Measurements from ENCODE around the gene DUSP6.
A peak's percentile ranks its signal among the peaks of the same experiment; 100 is the strongest.

DUSP6 gene

GRCh38 chr12:89389755-89390661 lies 37.7 kb upstream of the DUSP6 start:
- Histone ChIP-seq H2BK15ac (ENCODE audit: low read length) (no peak overlapping the region), H3K27me3 (ENCODE audit: control insufficient read depth in 3 of 3, insufficient read depth in 3 of 3, low read depth in 1 of 3, low read length in 3 of 3) (no peaks in the 10 kb centered on the region), H3K4me3 (ENCODE audit: low read length in 2 of 2) (no peak overlapping the region), H2BK120ac (ENCODE audit: low read depth, low read length) (no peak overlapping the region), H3K9ac (ENCODE audit: low read depth, low read length, poor library complexity) (no peak overlapping the region), H3K18ac (ENCODE audit: low read length) (no peak overlapping the region), H2BK12ac (ENCODE audit: low read length) (no peak overlapping the region), H3K9me3 (replicated peaks in 1 of 2; ENCODE audit: control insufficient read depth in 2 of 2, insufficient read depth in 1 of 2, low read depth in 1 of 2, low read length in 2 of 2) (no peaks in the 10 kb centered on the region), H4K8ac (ENCODE audit: low read depth, low read length) (no peak overlapping the region), H3K4ac (ENCODE audit: low read length) (no peak overlapping the region), H3K27ac (replicated peaks; ENCODE audit: low read length) (no peak overlapping the region), H3K36me3 (replicated peaks in 1 of 2; ENCODE audit: control insufficient read depth in 2 of 2, insufficient read depth in 2 of 2, low read length in 2 of 2) (no peaks in the 10 kb centered on the region), H3K4me1 (ENCODE audit: control insufficient read depth in 2 of 2, insufficient read depth in 1 of 2, low read depth in 1 of 2, low read length in 2 of 2) (peaks cover 1 to 15% of the 10 kb centered on the region in 2 donors), H3K79me1 (ENCODE audit: low read depth, low read length) (no peaks in the 10 kb centered on the region), H2BK5ac (ENCODE audit: low read length) (no peak overlapping the region), H3K4me2 (ENCODE audit: insufficient read depth, low read length, poor library complexity, severe bottlenecking) (no peak overlapping the region), H4K91ac (ENCODE audit: low read depth, low read length, poor library complexity) (no peak overlapping the region), H2AFZ (ENCODE audit: low read length) (no peak overlapping the region), H2AK5ac (ENCODE audit: low read depth, low read length) (no peak overlapping the region), H3K23ac (ENCODE audit: low read depth, low read length, poor library complexity) (no peak overlapping the region), H3K14ac (ENCODE audit: low read length) (no peak overlapping the region)
- no CpG with 5 or more reads among the region's 6 CpGs for WGBS, 2 donors (ENCODE audit: extremely low coverage in 2 of 2, insufficient read length in 2 of 2, insufficient replicate concordance in 1 of 2)
- no peak for DNase-seq (ENCODE audit: low spot score)

- no peak overlapping the region for H3K4me3 ChIP-seq (ENCODE audit: low read length in 2 of 2)
- no peaks in the 10 kb centered on the region for H3K36me3 ChIP-seq (replicated peaks in 1 of 2; ENCODE audit: control insufficient read depth in 2 of 2, insufficient read depth in 2 of 2, low read length in 2 of 2)
- peak overlapping the region; percentile 35 for H3K18ac ChIP-seq (ENCODE audit: low read length)
- H2AK5ac ChIP-seq (ENCODE audit: low read depth, low read length): no peak overlapping the region
- no peak overlapping the region for H2BK15ac ChIP-seq (ENCODE audit: low read length)
- no peak overlapping the region for H2BK12ac ChIP-seq (ENCODE audit: low read length)
- no peak overlapping the region for H3K4me2 ChIP-seq (ENCODE audit: insufficient read depth, low read length, poor library complexity, severe bottlenecking)
- no peak overlapping the region for H4K8ac ChIP-seq (ENCODE audit: low read depth, low read length)
- H3K27ac ChIP-seq (replicated peaks; ENCODE audit: low read length): no peak overlapping the region
- no peaks in the 10 kb centered on the region for H3K79me1 ChIP-seq (ENCODE audit: low read depth, low read length)
- no peak overlapping the region for H2BK120ac ChIP-seq (ENCODE audit: low read depth, low read length)
- H3K4me1 ChIP-seq (ENCODE audit: control insufficient read depth in 2 of 2, insufficient read depth in 1 of 2, low read depth in 1 of 2, low read length in 2 of 2): peaks cover 17 to 19% of the 10 kb centered on the region in 2 donors
- WGBS, 2 donors (ENCODE audit: extremely low coverage in 2 of 2, insufficient read length in 2 of 2, insufficient replicate concordance in 1 of 2): no CpG with 5 or more reads among the region's 3 CpGs
- H3K9me3 ChIP-seq (replicated peaks in 1 of 2; ENCODE audit: control insufficient read depth in 2 of 2, insufficient read depth in 1 of 2, low read depth in 1 of 2, low read length in 2 of 2): no peaks in the 10 kb centered on the region
- H3K4ac ChIP-seq (ENCODE audit: low read length): no peak overlapping the region
- H3K14ac ChIP-seq (ENCODE audit: low read length): no peak overlapping the region
- H3K27me3 ChIP-seq (ENCODE audit: control insufficient read depth in 3 of 3, insufficient read depth in 3 of 3, low read depth in 1 of 3, low read length in 3 of 3): no peaks in the 10 kb centered on the region
- H2AFZ ChIP-seq (ENCODE audit: low read length): peak overlapping the region; percentile 8
- H3K9ac ChIP-seq (ENCODE audit: low read depth, low read length, poor library complexity): no peak overlapping the region
- no peak for DNase-seq (ENCODE audit: low spot score)
- no peak overlapping the region for H3K23ac ChIP-seq (ENCODE audit: low read depth, low read length, poor library complexity)
- no peak overlapping the region for H4K91ac ChIP-seq (ENCODE audit: low read depth, low read length, poor library complexity)
- H2BK5ac ChIP-seq (ENCODE audit: low read length): no peak overlapping the region
These were observed 33.8 kb upstream of the DUSP6 start for GRCh38 chr12:89386138-89386537.

- no peaks in the 10 kb centered on the region for H3K79me1 ChIP-seq (ENCODE audit: low read depth, low read length)
- no peak overlapping the region for H2BK15ac ChIP-seq (ENCODE audit: low read length)
- no CpG with 5 or more reads among the region's 3 CpGs for WGBS, 2 donors (ENCODE audit: extremely low coverage in 2 of 2, insufficient read length in 2 of 2, insufficient replicate concordance in 1 of 2)
- no peak overlapping the region for H3K4me3 ChIP-seq (ENCODE audit: low read length in 2 of 2)
- H3K27ac ChIP-seq (replicated peaks; ENCODE audit: low read length): no peak overlapping the region
- H3K36me3 ChIP-seq (replicated peaks in 1 of 2; ENCODE audit: control insufficient read depth in 2 of 2, insufficient read depth in 2 of 2, low read length in 2 of 2): no peaks in the 10 kb centered on the region
- peak overlapping the region; percentile 70 for H2AFZ ChIP-seq (ENCODE audit: low read length)
- no peak overlapping the region for H2BK120ac ChIP-seq (ENCODE audit: low read depth, low read length)
- no peak overlapping the region for H2BK12ac ChIP-seq (ENCODE audit: low read length)
- H4K8ac ChIP-seq (ENCODE audit: low read depth, low read length): no peak overlapping the region
- no peak overlapping the region for H2BK5ac ChIP-seq (ENCODE audit: low read length)
- no peak overlapping the region for H4K91ac ChIP-seq (ENCODE audit: low read depth, low read length, poor library complexity)
- no peaks in the 10 kb centered on the region for H3K27me3 ChIP-seq (ENCODE audit: control insufficient read depth in 3 of 3, insufficient read depth in 3 of 3, low read depth in 1 of 3, low read length in 3 of 3)
- no peak overlapping the region for H3K23ac ChIP-seq (ENCODE audit: low read depth, low read length, poor library complexity)
- no peaks in the 10 kb centered on the region for H3K9me3 ChIP-seq (replicated peaks in 1 of 2; ENCODE audit: control insufficient read depth in 2 of 2, insufficient read depth in 1 of 2, low read depth in 1 of 2, low read length in 2 of 2)
- H3K4me1 ChIP-seq (ENCODE audit: control insufficient read depth in 2 of 2, insufficient read depth in 1 of 2, low read depth in 1 of 2, low read length in 2 of 2): peaks cover 17 to 19% of the 10 kb centered on the region in 2 donors
- H3K14ac ChIP-seq (ENCODE audit: low read length): no peak overlapping the region
- no peak overlapping the region for H3K18ac ChIP-seq (ENCODE audit: low read length)
- H3K9ac ChIP-seq (ENCODE audit: low read depth, low read length, poor library complexity): no peak overlapping the region
- no peak overlapping the region for H2AK5ac ChIP-seq (ENCODE audit: low read depth, low read length)
- no peak overlapping the region for H3K4ac ChIP-seq (ENCODE audit: low read length)
- no peak for DNase-seq (ENCODE audit: low spot score)
- H3K4me2 ChIP-seq (ENCODE audit: insufficient read depth, low read length, poor library complexity, severe bottlenecking): no peak overlapping the region
These were observed 32.5 kb upstream of the DUSP6 start for GRCh38 chr12:89384807-89385206.

GRCh38 chr12:89384050-89384758 lies 31.9 kb upstream of the DUSP6 start:
- no peak for DNase-seq (ENCODE audit: low spot score)
- Histone ChIP-seq H3K4me2 (ENCODE audit: insufficient read depth, low read length, poor library complexity, severe bottlenecking) (no peak overlapping the region), H3K4ac (ENCODE audit: low read length) (no peak overlapping the region), H3K27me3 (ENCODE audit: control insufficient read depth in 3 of 3, insufficient read depth in 3 of 3, low read depth in 1 of 3, low read length in 3 of 3) (no peaks in the 10 kb centered on the region), H3K23ac (ENCODE audit: low read depth, low read length, poor library complexity) (no peak overlapping the region), H4K91ac (ENCODE audit: low read depth, low read length, poor library complexity) (no peak overlapping the region), H3K18ac (ENCODE audit: low read length) (no peak overlapping the region), H2BK5ac (ENCODE audit: low read length) (no peak overlapping the region), H3K14ac (ENCODE audit: low read length) (no peak overlapping the region), H2AFZ (ENCODE audit: low read length) (peak overlapping the region; percentile 70), H3K4me3 (ENCODE audit: low read length in 2 of 2) (no peak overlapping the region), H3K9me3 (replicated peaks in 1 of 2; ENCODE audit: control insufficient read depth in 2 of 2, insufficient read depth in 1 of 2, low read depth in 1 of 2, low read length in 2 of 2) (no peaks in the 10 kb centered on the region), H3K4me1 (ENCODE audit: control insufficient read depth in 2 of 2, insufficient read depth in 1 of 2, low read depth in 1 of 2, low read length in 2 of 2) (peaks cover 17 to 19% of the 10 kb centered on the region in 2 donors), H3K27ac (replicated peaks; ENCODE audit: low read length) (no peak overlapping the region), H2AK5ac (ENCODE audit: low read depth, low read length) (no peak overlapping the region), H3K79me1 (ENCODE audit: low read depth, low read length) (no peaks in the 10 kb centered on the region), H2BK120ac (ENCODE audit: low read depth, low read length) (no peak overlapping the region), H2BK12ac (ENCODE audit: low read length) (no peak overlapping the region), H2BK15ac (ENCODE audit: low read length) (no peak overlapping the region), H3K9ac (ENCODE audit: low read depth, low read length, poor library complexity) (no peak overlapping the region), H3K36me3 (replicated peaks in 1 of 2; ENCODE audit: control insufficient read depth in 2 of 2, insufficient read depth in 2 of 2, low read length in 2 of 2) (no peaks in the 10 kb centered on the region), H4K8ac (ENCODE audit: low read depth, low read length) (no peak overlapping the region)
- WGBS, 2 donors (ENCODE audit: extremely low coverage in 2 of 2, insufficient read length in 2 of 2, insufficient replicate concordance in 1 of 2): no CpG with 5 or more reads among the region's 8 CpGs
